Endodermal cell (in vitro differentiated cells): ENCODE measurements around the gene RAB9A. TPM values are rescaled to one million over a fixed set of nuclear protein-coding genes. Genes with fewer than 3 reads are reported as not detected.
A peak's percentile ranks its signal among the peaks of the same experiment; 100 is the strongest.

Experiments
- DNase-seq: peaks from one replicate; pipeline ENCODE4 v3.0.0-alpha.2; 2017
- H3K27ac ChIP-seq: 2 replicates; pipeline ENCODE4 v1.5.1; 2013; ENCODE audit warnings: mild to moderate bottlenecking, low read depth, low read length, moderate library complexity
- H3K27me3 ChIP-seq: 2 replicates; pipeline ENCODE4 v1.6.1; 2013; ENCODE audit warnings: mild to moderate bottlenecking, low read length, moderate library complexity; ENCODE audit not compliant: insufficient read depth, control insufficient read depth, poor library complexity, severe bottlenecking
- H3K36me3 ChIP-seq: 2 replicates; pipeline ENCODE4 v1.7.0; 2013; ENCODE audit warnings: mild to moderate bottlenecking, low read length, moderate library complexity; ENCODE audit not compliant: control insufficient read depth, insufficient read depth
- H3K4me1 ChIP-seq: one replicate; pipeline ENCODE4 v1.7.0; 2013; ENCODE audit warnings: low read length; ENCODE audit not compliant: control insufficient read depth, insufficient read depth
- H3K4me3 ChIP-seq: 2 replicates; pipeline ENCODE4 v1.5.1; 2013; ENCODE audit warnings: mild to moderate bottlenecking, low read length, moderate library complexity
- H3K9ac ChIP-seq: 2 replicates; pipeline ENCODE4 v1.6.1; 2013; ENCODE audit warnings: mild to moderate bottlenecking, low read length, moderate library complexity; ENCODE audit not compliant: poor library complexity, severe bottlenecking; ENCODE audit errors: extremely low read depth
- H3K9me3 ChIP-seq: 2 replicates; pipeline ENCODE4 v1.6.1; 2013; ENCODE audit warnings: mild to moderate bottlenecking, low read length, moderate library complexity; ENCODE audit not compliant: control insufficient read depth
- H3K27ac Mint-ChIP-seq: 2 replicates; pipeline ENCODE4 v1.8.0; 2020; ENCODE audit warnings: mixed read lengths
- H3K27me3 Mint-ChIP-seq: 2 replicates; pipeline ENCODE4 v1.8.0; 2021; ENCODE audit warnings: mild to moderate bottlenecking, mixed read lengths; ENCODE audit not compliant: insufficient read depth
- H3K36me3 Mint-ChIP-seq: 2 replicates; pipeline ENCODE4 v1.8.0; 2020; ENCODE audit warnings: low read depth, mixed read lengths
- H3K4me1 Mint-ChIP-seq: 2 replicates; pipeline ENCODE4 v1.8.0; 2020; ENCODE audit warnings: mixed read lengths
- H3K4me3 Mint-ChIP-seq: 2 replicates; pipeline ENCODE4 v1.8.0; 2020; ENCODE audit warnings: mild to moderate bottlenecking, moderate library complexity, mixed read lengths
- H3K9me3 Mint-ChIP-seq: 2 replicates; pipeline ENCODE4 v1.8.0; 2020; ENCODE audit warnings: mild to moderate bottlenecking, mixed read lengths
- WGBS, 2 experiments: methylation state at CpG; one replicate each; pipeline versions ENCODE4 v1.1.5 to v1.1.7; 2013; ENCODE audit warnings: missing lambda C conversion rate in 2 of 2, mixed read lengths in 1 of 2; ENCODE audit not compliant: insufficient coverage in 1 of 2, insufficient read length in 1 of 2; 5-methylcytosine and 5-hydroxymethylcytosine counted together
- total RNA-seq, 2 donors: library from RNA; stranded (reverse); fragmentation: NEBNext Ultra II Directional in 1 of 2; extraction: Animal tissue kit (Norgen Biotek cat#: 25700) in 1 of 2; gene quantifications; 2 replicates in 1 of 2; 3 replicates in 1 of 2; pipeline ENCODE4 v1.2.1, GENCODE V29; 2021
- TF ChIP-seq, protein P1 (sequence below): fragments of 200-600 bp; sonication (generic); conservative IDR thresholded peaks from 2 replicates; pipeline ENCODE4 v1.5.0; 2021; ENCODE audit warnings: antibody characterized with exemption, mild to moderate bottlenecking

RAB9A gene
- total RNA-seq, 2 donors from 2014 or later = 22.3 to 28.0 TPM

DNA sequence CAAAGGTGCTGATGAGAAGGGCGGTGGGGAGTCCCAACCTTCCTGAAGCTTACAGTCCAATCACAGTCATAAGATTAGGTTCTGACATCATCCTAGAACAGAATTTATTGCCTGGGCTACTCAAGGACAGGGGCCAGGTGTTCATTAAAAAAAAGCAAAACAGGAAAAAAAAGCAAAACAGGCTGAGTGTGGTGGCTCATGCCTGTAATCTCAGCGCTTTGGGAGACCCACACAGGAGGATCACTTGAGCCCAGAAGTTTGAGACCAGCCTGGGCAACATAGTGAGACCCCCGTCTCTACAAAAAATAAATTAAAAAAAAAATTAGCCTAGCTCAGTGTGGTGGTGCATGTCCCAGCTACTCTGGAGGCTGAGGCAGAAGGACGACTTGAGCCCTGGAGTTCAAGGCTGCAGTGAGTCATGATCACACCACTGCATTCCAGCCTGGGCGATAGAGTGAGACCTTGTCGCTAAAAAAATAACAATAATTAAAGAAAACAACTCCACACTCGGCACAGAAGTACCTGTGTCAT is 3.0 kb downstream of the RAB9A start:
- H3K9me3 Mint-ChIP-seq = peaks cover 64% of the 10 kb centered on the region
- no peaks in the 10 kb centered on the region for H3K36me3 ChIP-seq
- no peak for DNase-seq
- H3K27me3 ChIP-seq = peaks cover 16% of the 10 kb centered on the region
- peaks cover 16% of the 10 kb centered on the region for H3K27me3 Mint-ChIP-seq
- H3K9me3 ChIP-seq = no peaks in the 10 kb centered on the region
- peak overlapping the region; percentile 70 for H3K27ac Mint-ChIP-seq
- no peak overlapping the region for H3K4me3 Mint-ChIP-seq
- no peaks in the 10 kb centered on the region for H3K4me1 ChIP-seq
- TF ChIP-seq, protein P1, sequence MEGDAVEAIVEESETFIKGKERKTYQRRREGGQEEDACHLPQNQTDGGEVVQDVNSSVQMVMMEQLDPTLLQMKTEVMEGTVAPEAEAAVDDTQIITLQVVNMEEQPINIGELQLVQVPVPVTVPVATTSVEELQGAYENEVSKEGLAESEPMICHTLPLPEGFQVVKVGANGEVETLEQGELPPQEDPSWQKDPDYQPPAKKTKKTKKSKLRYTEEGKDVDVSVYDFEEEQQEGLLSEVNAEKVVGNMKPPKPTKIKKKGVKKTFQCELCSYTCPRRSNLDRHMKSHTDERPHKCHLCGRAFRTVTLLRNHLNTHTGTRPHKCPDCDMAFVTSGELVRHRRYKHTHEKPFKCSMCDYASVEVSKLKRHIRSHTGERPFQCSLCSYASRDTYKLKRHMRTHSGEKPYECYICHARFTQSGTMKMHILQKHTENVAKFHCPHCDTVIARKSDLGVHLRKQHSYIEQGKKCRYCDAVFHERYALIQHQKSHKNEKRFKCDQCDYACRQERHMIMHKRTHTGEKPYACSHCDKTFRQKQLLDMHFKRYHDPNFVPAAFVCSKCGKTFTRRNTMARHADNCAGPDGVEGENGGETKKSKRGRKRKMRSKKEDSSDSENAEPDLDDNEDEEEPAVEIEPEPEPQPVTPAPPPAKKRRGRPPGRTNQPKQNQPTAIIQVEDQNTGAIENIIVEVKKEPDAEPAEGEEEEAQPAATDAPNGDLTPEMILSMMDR = no peak
- H3K36me3 Mint-ChIP-seq = no peaks in the 10 kb centered on the region
- H3K4me3 ChIP-seq = no peak overlapping the region
- WGBS, 2 experiments = 91% methylated on average over 7 of the region's 7 CpGs; no CpG with 5 or more reads in 1 of the 2 experiments
- no peak overlapping the region for H3K9ac ChIP-seq
- H3K27ac ChIP-seq = no peak overlapping the region
- peaks cover 19% of the 10 kb centered on the region for H3K4me1 Mint-ChIP-seq

DNA sequence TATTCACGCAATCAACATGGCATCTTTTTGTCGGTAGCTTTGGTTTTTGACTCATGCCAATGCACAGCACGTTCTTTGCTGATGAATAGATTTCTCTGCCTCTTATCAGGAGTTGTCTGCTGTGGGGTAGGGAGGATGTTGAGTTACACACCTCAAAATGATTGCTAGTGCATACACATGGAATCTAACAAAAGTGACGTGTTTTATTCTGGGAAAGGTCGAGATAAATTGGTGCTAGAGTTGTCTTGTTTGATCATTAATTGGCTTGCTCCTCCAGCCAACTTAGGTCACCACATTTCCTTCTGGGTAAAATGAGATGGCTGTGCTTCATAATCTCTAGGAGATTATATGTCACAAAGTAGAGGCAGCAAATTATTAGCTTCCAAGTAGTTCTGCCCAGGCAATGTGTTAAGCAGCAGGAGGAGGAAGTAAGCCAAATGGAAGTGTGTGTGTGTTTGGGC is 3.9 kb downstream of the RAB9A start:
- Histone ChIP-seq H3K4me3 (no peak overlapping the region), H3K9ac (no peak overlapping the region), H3K9me3 (no peaks in the 10 kb centered on the region), H3K4me1 (no peaks in the 10 kb centered on the region), H3K27me3 (peaks cover 7% of the 10 kb centered on the region), H3K27ac (no peak overlapping the region), H3K36me3 (peaks cover 4% of the 10 kb centered on the region)
- no peak overlapping the region for H3K27ac Mint-ChIP-seq
- no peak for DNase-seq
- H3K4me3 Mint-ChIP-seq = no peak overlapping the region
- TF ChIP-seq, protein P1 = no peak
- H3K36me3 Mint-ChIP-seq = no peaks in the 10 kb centered on the region
- H3K27me3 Mint-ChIP-seq = peaks cover 7% of the 10 kb centered on the region
- peaks cover 19% of the 10 kb centered on the region for H3K4me1 Mint-ChIP-seq
- peaks cover 67% of the 10 kb centered on the region for H3K9me3 Mint-ChIP-seq
- WGBS, 2 experiments = 87 to 94% methylated on average over 3 to 5 of the region's 5 CpGs

DNA sequence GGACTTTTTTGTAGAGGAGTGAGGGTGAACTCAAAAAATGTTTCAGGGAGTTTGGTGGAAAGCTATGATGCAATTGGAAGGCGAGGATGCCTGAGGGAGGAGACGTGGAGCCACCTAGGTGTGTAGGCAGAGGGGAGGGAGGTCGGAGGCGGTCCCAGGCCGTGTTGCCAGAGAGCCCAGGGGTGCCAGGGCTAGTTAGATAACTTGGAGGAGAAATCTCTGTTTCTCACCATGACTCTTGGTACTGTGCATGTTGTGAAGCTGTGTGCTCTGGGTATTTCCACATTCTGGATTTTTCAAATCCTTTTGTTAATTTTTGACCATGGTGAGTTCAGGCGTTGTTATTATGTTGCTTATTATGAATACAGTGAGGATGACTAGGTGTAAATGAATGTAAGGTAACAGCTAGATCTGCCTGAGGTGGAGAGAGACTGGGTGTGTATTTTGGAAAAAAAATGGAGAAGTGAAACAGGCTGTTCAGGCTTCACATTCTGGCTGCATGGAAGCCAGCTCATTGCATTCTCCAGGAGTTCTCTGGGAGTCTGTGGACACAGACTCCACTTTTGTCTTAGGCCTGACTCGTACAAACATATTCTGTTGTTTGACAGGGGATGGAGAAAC is 4.5 kb downstream of the RAB9A start:
- peak overlapping the region; percentile 40 for H3K4me3 ChIP-seq
- H3K9ac ChIP-seq = no peak overlapping the region
- peaks cover 4% of the 10 kb centered on the region for H3K36me3 ChIP-seq
- Mint-ChIP-seq H3K27me3 (peaks cover under 1% of the 10 kb centered on the region), H3K4me3 (no peak overlapping the region), H3K27ac (no peak overlapping the region), H3K36me3 (no peaks in the 10 kb centered on the region), H3K9me3 (peaks cover 67% of the 10 kb centered on the region), H3K4me1 (peaks cover 19% of the 10 kb centered on the region)
- no peaks in the 10 kb centered on the region for H3K4me1 ChIP-seq
- DNase-seq = peak; percentile 54
- H3K9me3 ChIP-seq = no peaks in the 10 kb centered on the region
- TF ChIP-seq, protein P1 = no peak
- WGBS, 2 experiments = 65% methylated on average over 6 of the region's 7 CpGs; no CpG with 5 or more reads in 1 of the 2 experiments
- H3K27me3 ChIP-seq = peaks cover under 1% of the 10 kb centered on the region
- peak overlapping the region; percentile 24 for H3K27ac ChIP-seq
